Mesodermal cell (in vitro differentiated cells): ENCODE data around the gene MYH11.
"Not testable (repeated sequence)": the region's sequence is repeated elsewhere in the genome, so short reads cannot be mapped to it uniquely, and the experiment has no call there.

ENCODE experiments used
- H3K27ac ChIP-seq: 2 replicates; pipeline ENCODE4 v1.7.0; 2013; ENCODE audit warnings: mild to moderate bottlenecking, low read depth, low read length, moderate library complexity; ENCODE audit not compliant: severe bottlenecking
- H3K36me3 ChIP-seq: 2 replicates; pipeline ENCODE4 v1.7.1; 2013; ENCODE audit warnings: mild to moderate bottlenecking, low read length, moderate library complexity; ENCODE audit not compliant: control insufficient read depth, insufficient read depth
- H3K4me1 ChIP-seq: one replicate; pipeline ENCODE4 v1.7.1; 2013; ENCODE audit warnings: mild to moderate bottlenecking, low read length; ENCODE audit not compliant: insufficient read depth, control insufficient read depth, poor library complexity, severe bottlenecking
- H3K4me3 ChIP-seq: 2 replicates; pipeline ENCODE4 v1.7.0; 2013; ENCODE audit warnings: low read length, control low read depth, mild to moderate bottlenecking; ENCODE audit not compliant: insufficient read depth, poor library complexity, severe bottlenecking; ENCODE audit errors: extremely low read depth
- H3K9me3 ChIP-seq: 2 replicates; pipeline ENCODE4 v1.7.1; 2013; ENCODE audit warnings: mild to moderate bottlenecking, low read length, moderate library complexity; ENCODE audit not compliant: control insufficient read depth
- WGBS, 2 experiments: methylation state at CpG; one replicate each; pipeline ENCODE4 v1.1.5; 2013; ENCODE audit warnings: missing lambda C conversion rate in 2 of 2; ENCODE audit not compliant: insufficient coverage in 2 of 2; 5-methylcytosine and 5-hydroxymethylcytosine counted together

The MYH11 gene

DNA sequence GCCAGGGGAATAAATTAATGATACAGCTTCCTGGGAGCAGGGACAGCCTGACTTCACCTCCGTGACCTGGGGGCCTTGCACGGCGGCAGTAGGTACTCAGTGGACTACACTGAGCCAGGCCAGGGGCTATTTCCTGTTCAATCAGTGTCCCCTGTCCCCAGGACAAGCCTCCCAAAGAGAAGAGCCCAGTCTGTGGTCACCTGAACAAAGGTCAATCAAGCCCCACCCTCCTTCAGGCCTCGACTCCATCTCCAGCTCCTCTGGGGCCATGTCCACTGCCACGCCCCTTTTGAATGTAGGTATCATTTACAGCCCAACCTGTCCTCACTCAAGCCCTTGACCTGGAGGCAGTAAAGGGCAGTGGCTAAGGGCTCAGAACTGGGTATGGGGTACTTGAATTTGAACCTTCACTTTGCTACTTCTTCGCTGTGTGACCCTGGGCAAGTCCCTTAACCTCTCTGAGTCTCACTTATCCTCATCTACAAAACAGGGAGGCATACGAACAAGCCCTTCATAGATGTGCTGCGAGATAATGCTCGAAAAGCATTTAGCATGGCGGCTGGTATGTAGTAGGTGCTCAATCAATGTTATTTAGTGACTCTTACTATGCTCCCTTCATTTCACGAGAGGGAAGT is 29.0 kb downstream of the MYH11 start:
- no peaks in the 10 kb centered on the region for H3K36me3 ChIP-seq
- no peak overlapping the region for H3K4me3 ChIP-seq
- 89 to 100% methylated on average over 4 to 9 of the region's 11 CpGs for WGBS, 2 experiments
- no peak overlapping the region for H3K27ac ChIP-seq
- no peaks in the 10 kb centered on the region for H3K4me1 ChIP-seq
- no peaks in the 10 kb centered on the region for H3K9me3 ChIP-seq

DNA sequence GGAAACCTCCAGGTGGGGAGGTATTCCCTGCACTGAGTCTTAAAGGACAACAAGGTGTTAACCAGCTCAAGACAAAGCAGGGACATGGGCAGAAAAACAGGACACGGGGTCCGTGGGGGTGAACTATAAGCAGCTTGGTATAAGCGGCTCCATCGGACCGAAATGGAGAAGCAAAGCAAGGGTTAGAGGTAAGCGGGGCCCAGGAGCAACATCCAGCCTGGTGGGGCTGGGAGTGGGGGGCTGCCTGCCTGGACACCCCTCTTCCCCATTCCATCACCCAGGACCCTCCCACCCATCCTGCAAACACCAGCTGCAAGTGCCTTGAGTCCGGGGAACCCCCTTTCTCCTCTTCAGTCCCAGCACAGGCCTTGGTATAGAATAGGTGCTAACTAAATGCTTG is 29.5 kb downstream of the MYH11 start:
- WGBS, 2 experiments, result 91% methylated on average over 5 of the region's 7 CpGs; no CpG with 5 or more reads in 1 of the 2 experiments
- Histone ChIP-seq H3K36me3 (no peaks in the 10 kb centered on the region), H3K4me3 (no peak overlapping the region)

GRCh38 chr16:15825750-15826305 is 31.0 kb downstream of the MYH11 start:
- H3K4me1 ChIP-seq, result no peaks in the 10 kb centered on the region
- H3K36me3 ChIP-seq, result no peaks in the 10 kb centered on the region
- H3K4me3 ChIP-seq, result no peak overlapping the region
- no peak overlapping the region for H3K27ac ChIP-seq
- H3K9me3 ChIP-seq, result no peaks in the 10 kb centered on the region
- WGBS, 2 experiments, result 89 to 92% methylated on average over 7 to 8 of the region's 9 CpGs

More for the DNA sequence above, 29.5 kb downstream of the MYH11 start:
- H3K27ac ChIP-seq, result no peak overlapping the region
- H3K4me1 ChIP-seq, result no peaks in the 10 kb centered on the region
- H3K9me3 ChIP-seq, result no peaks in the 10 kb centered on the region

- no peak overlapping the region for H3K27ac ChIP-seq
- H3K36me3 ChIP-seq, result no peaks in the 10 kb centered on the region
- no peaks in the 10 kb centered on the region for H3K4me1 ChIP-seq
- no peak overlapping the region for H3K4me3 ChIP-seq
- WGBS, 2 experiments, result 82% methylated on average over 17 of the region's 17 CpGs
- peaks cover 4% of the 10 kb centered on the region for H3K9me3 ChIP-seq
These were observed 33.9 kb downstream of the MYH11 start for GRCh38 chr16:15822957-15823356.

- no peak overlapping the region for H3K27ac ChIP-seq
- H3K4me3 ChIP-seq, result no peak overlapping the region
- peaks cover 17% of the 10 kb centered on the region for H3K9me3 ChIP-seq
- WGBS, 2 experiments, result 91 to 92% methylated on average over 4 to 6 of the region's 7 CpGs
- H3K36me3 ChIP-seq, result no peaks in the 10 kb centered on the region
- no peaks in the 10 kb centered on the region for H3K4me1 ChIP-seq
These were observed 36.0 kb downstream of the MYH11 start for GRCh38 chr16:15820837-15821236.

- Histone ChIP-seq H3K36me3 (no peaks in the 10 kb centered on the region), H3K4me3 (no peak overlapping the region), H3K4me1 (no peaks in the 10 kb centered on the region), H3K27ac (no peak overlapping the region), H3K9me3 (peaks cover 17% of the 10 kb centered on the region)
- 50% methylated on average over 2 of the region's 2 CpGs; no CpG with 5 or more reads in 1 of the 2 experiments for WGBS, 2 experiments
These were observed 37.8 kb downstream of the MYH11 start for GRCh38 chr16:15819046-15819445.

GRCh38 chr16:15817446-15817845 is 39.4 kb downstream of the MYH11 start:
- no peak overlapping the region for H3K4me3 ChIP-seq
- H3K9me3 ChIP-seq, result peaks cover 17% of the 10 kb centered on the region
- H3K36me3 ChIP-seq, result no peaks in the 10 kb centered on the region
- no peaks in the 10 kb centered on the region for H3K4me1 ChIP-seq
- H3K27ac ChIP-seq, result no peak overlapping the region
- WGBS, 2 experiments, result no CpG with 5 or more reads among the region's 2 CpGs

DNA sequence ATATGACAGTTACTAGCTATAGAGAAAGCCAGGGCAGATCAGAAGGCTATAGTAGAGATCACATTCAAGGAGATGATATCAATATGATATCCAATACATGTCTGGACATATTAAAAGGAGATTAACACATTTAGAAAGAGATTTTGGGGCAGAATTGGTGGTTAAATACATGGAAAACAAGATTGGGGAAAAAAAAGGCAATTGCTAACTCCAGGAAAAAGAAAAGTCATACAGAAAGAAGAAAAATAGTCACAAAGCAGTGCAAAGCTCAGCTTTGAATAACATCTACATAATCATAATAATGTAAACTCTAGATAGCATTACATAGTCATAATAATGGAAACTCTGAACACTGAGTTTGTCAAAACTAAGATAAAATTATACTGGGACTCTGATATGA is 40.6 kb downstream of the MYH11 start:
- H3K36me3 ChIP-seq, result no peaks in the 10 kb centered on the region
- H3K4me1 ChIP-seq, result no peaks in the 10 kb centered on the region
- H3K27ac ChIP-seq, result no peak overlapping the region
- no peak overlapping the region for H3K4me3 ChIP-seq
- H3K9me3 ChIP-seq, result peaks cover 17% of the 10 kb centered on the region

GRCh38 chr16:15812401-15812750 is 44.5 kb downstream of the MYH11 start:
- WGBS, 2 experiments, result 90 to 100% methylated on average over 2 of the region's 3 CpGs
- H3K4me1 ChIP-seq, H3K27ac ChIP-seq, H3K36me3 ChIP-seq, H3K4me3 ChIP-seq: not testable (repeated sequence)
- peaks cover 14% of the 10 kb centered on the region for H3K9me3 ChIP-seq

GRCh38 chr16:15811481-15812400 is 45.1 kb downstream of the MYH11 start:
- WGBS, 2 experiments, result 67 to 72% methylated on average over 12 to 13 of the region's 13 CpGs
- H3K36me3 ChIP-seq, result no peaks in the 10 kb centered on the region
- H3K4me3 ChIP-seq, result no peak overlapping the region
- no peak overlapping the region for H3K27ac ChIP-seq
- peaks cover 10% of the 10 kb centered on the region for H3K9me3 ChIP-seq
- peaks cover 7% of the 10 kb centered on the region for H3K4me1 ChIP-seq

DNA sequence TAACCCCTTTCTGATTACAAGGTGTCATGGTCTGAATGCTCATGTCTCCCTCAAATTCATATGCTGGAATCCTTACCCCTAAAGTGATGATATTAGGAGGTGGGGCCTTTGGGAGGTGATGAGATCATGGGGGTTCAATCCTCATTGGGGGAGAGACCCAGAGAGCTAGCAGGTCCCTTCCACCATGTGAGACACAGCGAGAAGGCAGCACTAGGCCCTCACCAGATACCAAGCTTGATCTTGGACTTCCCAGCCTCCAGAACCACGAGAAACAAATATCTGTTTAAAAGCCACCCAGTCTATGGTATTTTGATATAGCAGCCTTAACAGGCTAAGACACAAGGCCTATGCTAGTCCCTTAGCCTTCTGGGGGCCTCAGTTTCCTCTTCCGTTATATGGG is 45.9 kb downstream of the MYH11 start:
- no peak overlapping the region for H3K4me3 ChIP-seq
- WGBS, 2 experiments, result 100% methylated on average over 1 to 2 of the region's 3 CpGs
- peaks cover 7% of the 10 kb centered on the region for H3K4me1 ChIP-seq
- no peaks in the 10 kb centered on the region for H3K36me3 ChIP-seq
- no peak overlapping the region for H3K27ac ChIP-seq
- H3K9me3 ChIP-seq, result peaks cover 2% of the 10 kb centered on the region
